ENCODE data around the gene PPP2R1B.

PPP2R1B gene

GRCh38 chr11:111707039-111707690 is 59.0 kb downstream of the PPP2R1B start:
- Histone ChIP-seq H3K9ac (ENCODE audit: low read depth, low read length) (no peak overlapping the region), H3K4me1 (ENCODE audit: control insufficient read depth, insufficient read depth, low read length) (no peaks in the 10 kb centered on the region), H3K27ac (ENCODE audit: low read depth, low read length) (no peak overlapping the region), H3K9me3 (ENCODE audit: control insufficient read depth, insufficient read depth, low read length) (no peaks in the 10 kb centered on the region), H3K27me3 (ENCODE audit: control insufficient read depth, insufficient read depth, low read length) (no peaks in the 10 kb centered on the region), H3K4me3 (ENCODE audit: low read depth, low read length) (no peak overlapping the region), H3K36me3 (ENCODE audit: control insufficient read depth, insufficient read depth, low read length) (peaks cover 14% of the 10 kb centered on the region; the same call in 1 of the 2 replicates)

- Histone ChIP-seq H3K36me3 (ENCODE audit: control insufficient read depth, insufficient read depth, low read length) (peaks cover 11% of the 10 kb centered on the region; the same call in 1 of the 2 replicates), H3K9me3 (ENCODE audit: control insufficient read depth, insufficient read depth, low read length) (no peaks in the 10 kb centered on the region), H3K4me1 (ENCODE audit: control insufficient read depth, insufficient read depth, low read length) (peaks cover 7% of the 10 kb centered on the region; the same call in 1 of the 2 replicates), H3K4me3 (ENCODE audit: low read depth, low read length) (no peak overlapping the region), H3K27ac (ENCODE audit: low read depth, low read length) (no peak overlapping the region), H3K9ac (ENCODE audit: low read depth, low read length) (no peak overlapping the region), H3K27me3 (ENCODE audit: control insufficient read depth, insufficient read depth, low read length) (no peaks in the 10 kb centered on the region)
Observed at GRCh38 chr11:111703576-111703975, 62.6 kb downstream of the PPP2R1B start.

GRCh38 chr11:111702623-111703022 is 63.6 kb downstream of the PPP2R1B start:
- Histone ChIP-seq H3K9ac (ENCODE audit: low read depth, low read length) (no peak overlapping the region), H3K4me1 (ENCODE audit: control insufficient read depth, insufficient read depth, low read length) (peaks cover 7% of the 10 kb centered on the region; the same call in 1 of the 2 replicates), H3K4me3 (ENCODE audit: low read depth, low read length) (no peak overlapping the region), H3K9me3 (ENCODE audit: control insufficient read depth, insufficient read depth, low read length) (no peaks in the 10 kb centered on the region), H3K36me3 (ENCODE audit: control insufficient read depth, insufficient read depth, low read length) (peaks cover 11% of the 10 kb centered on the region; the same call in 1 of the 2 replicates), H3K27ac (ENCODE audit: low read depth, low read length) (no peak overlapping the region), H3K27me3 (ENCODE audit: control insufficient read depth, insufficient read depth, low read length) (no peaks in the 10 kb centered on the region)

- no peak overlapping the region for H3K27ac ChIP-seq (ENCODE audit: low read depth, low read length)
- no peak overlapping the region for H3K4me3 ChIP-seq (ENCODE audit: low read depth, low read length)
- H3K36me3 ChIP-seq (ENCODE audit: control insufficient read depth, insufficient read depth, low read length): peaks cover 5% of the 10 kb centered on the region; the same call in 1 of the 2 replicates
- no peak overlapping the region for H3K9ac ChIP-seq (ENCODE audit: low read depth, low read length)
- no peaks in the 10 kb centered on the region for H3K27me3 ChIP-seq (ENCODE audit: control insufficient read depth, insufficient read depth, low read length)
- peaks cover 7% of the 10 kb centered on the region; the same call in 1 of the 2 replicates for H3K4me1 ChIP-seq (ENCODE audit: control insufficient read depth, insufficient read depth, low read length)
- H3K9me3 ChIP-seq (ENCODE audit: control insufficient read depth, insufficient read depth, low read length): no peaks in the 10 kb centered on the region
Observed at GRCh38 chr11:111700162-111700561, 66.0 kb downstream of the PPP2R1B start.

GRCh38 chr11:111699579-111700156 is 66.5 kb downstream of the PPP2R1B start:
- Histone ChIP-seq H3K4me3 (ENCODE audit: low read depth, low read length) (no peak overlapping the region), H3K27ac (ENCODE audit: low read depth, low read length) (no peak overlapping the region), H3K9ac (ENCODE audit: low read depth, low read length) (no peak overlapping the region), H3K27me3 (ENCODE audit: control insufficient read depth, insufficient read depth, low read length) (no peaks in the 10 kb centered on the region), H3K9me3 (ENCODE audit: control insufficient read depth, insufficient read depth, low read length) (no peaks in the 10 kb centered on the region), H3K36me3 (ENCODE audit: control insufficient read depth, insufficient read depth, low read length) (peaks cover under 1% of the 10 kb centered on the region; the same call in 1 of the 2 replicates), H3K4me1 (ENCODE audit: control insufficient read depth, insufficient read depth, low read length) (peaks cover 10% of the 10 kb centered on the region; the same call in 1 of the 2 replicates)

GRCh38 chr11:111698852-111699559 is 67.2 kb downstream of the PPP2R1B start:
- Histone ChIP-seq H3K27me3 (ENCODE audit: control insufficient read depth, insufficient read depth, low read length) (no peaks in the 10 kb centered on the region), H3K4me1 (ENCODE audit: control insufficient read depth, insufficient read depth, low read length) (peaks cover 12% of the 10 kb centered on the region; the same call in 1 of the 2 replicates), H3K36me3 (ENCODE audit: control insufficient read depth, insufficient read depth, low read length) (no peaks in the 10 kb centered on the region; the same call in 1 of the 2 replicates), H3K9me3 (ENCODE audit: control insufficient read depth, insufficient read depth, low read length) (no peaks in the 10 kb centered on the region), H3K9ac (ENCODE audit: low read depth, low read length) (no peak overlapping the region), H3K4me3 (ENCODE audit: low read depth, low read length) (no peak overlapping the region), H3K27ac (ENCODE audit: low read depth, low read length) (no peak overlapping the region)

GRCh38 chr11:111697933-111698371 is 68.2 kb downstream of the PPP2R1B start:
- no peaks in the 10 kb centered on the region for H3K27me3 ChIP-seq (ENCODE audit: control insufficient read depth, insufficient read depth, low read length)
- H3K4me1 ChIP-seq (ENCODE audit: control insufficient read depth, insufficient read depth, low read length): peaks cover 15% of the 10 kb centered on the region; the same call in 1 of the 2 replicates
- H3K9me3 ChIP-seq (ENCODE audit: control insufficient read depth, insufficient read depth, low read length): no peaks in the 10 kb centered on the region
- no peak overlapping the region for H3K27ac ChIP-seq (ENCODE audit: low read depth, low read length)
- no peaks in the 10 kb centered on the region; the same call in 1 of the 2 replicates for H3K36me3 ChIP-seq (ENCODE audit: control insufficient read depth, insufficient read depth, low read length)
- H3K9ac ChIP-seq (ENCODE audit: low read depth, low read length): no peak overlapping the region
- no peak overlapping the region for H3K4me3 ChIP-seq (ENCODE audit: low read depth, low read length)

GRCh38 chr11:111696556-111696955 is 69.6 kb downstream of the PPP2R1B start:
- no peaks in the 10 kb centered on the region for H3K9me3 ChIP-seq (ENCODE audit: control insufficient read depth, insufficient read depth, low read length)
- H3K9ac ChIP-seq (ENCODE audit: low read depth, low read length): no peak overlapping the region
- no peak overlapping the region for H3K27ac ChIP-seq (ENCODE audit: low read depth, low read length)
- no peak overlapping the region for H3K4me3 ChIP-seq (ENCODE audit: low read depth, low read length)
- H3K27me3 ChIP-seq (ENCODE audit: control insufficient read depth, insufficient read depth, low read length): no peaks in the 10 kb centered on the region
- peaks cover 15% of the 10 kb centered on the region; the same call in 1 of the 2 replicates for H3K4me1 ChIP-seq (ENCODE audit: control insufficient read depth, insufficient read depth, low read length)
- no peaks in the 10 kb centered on the region for H3K36me3 ChIP-seq (ENCODE audit: control insufficient read depth, insufficient read depth, low read length)

- no peak overlapping the region for H3K27ac ChIP-seq (ENCODE audit: low read depth, low read length)
- no peak overlapping the region for H3K9ac ChIP-seq (ENCODE audit: low read depth, low read length)
- H3K4me1 ChIP-seq (ENCODE audit: control insufficient read depth, insufficient read depth, low read length): peaks cover 11% of the 10 kb centered on the region; the same call in 1 of the 2 replicates
- no peaks in the 10 kb centered on the region for H3K27me3 ChIP-seq (ENCODE audit: control insufficient read depth, insufficient read depth, low read length)
- no peaks in the 10 kb centered on the region for H3K36me3 ChIP-seq (ENCODE audit: control insufficient read depth, insufficient read depth, low read length)
- H3K4me3 ChIP-seq (ENCODE audit: low read depth, low read length): no peak overlapping the region
- no peaks in the 10 kb centered on the region for H3K9me3 ChIP-seq (ENCODE audit: control insufficient read depth, insufficient read depth, low read length)
Observed at GRCh38 chr11:111694851-111695250, 71.3 kb downstream of the PPP2R1B start.

- Histone ChIP-seq H3K9ac (ENCODE audit: low read depth, low read length) (no peak overlapping the region), H3K36me3 (ENCODE audit: control insufficient read depth, insufficient read depth, low read length) (peaks cover 8% of the 10 kb centered on the region), H3K27ac (ENCODE audit: low read depth, low read length) (no peak overlapping the region), H3K9me3 (ENCODE audit: control insufficient read depth, insufficient read depth, low read length) (no peaks in the 10 kb centered on the region), H3K4me1 (ENCODE audit: control insufficient read depth, insufficient read depth, low read length) (peaks cover 8% of the 10 kb centered on the region; the same call in 1 of the 2 replicates), H3K4me3 (ENCODE audit: low read depth, low read length) (no peak overlapping the region), H3K27me3 (ENCODE audit: control insufficient read depth, insufficient read depth, low read length) (no peaks in the 10 kb centered on the region)
Observed at GRCh38 chr11:111693224-111693937, 72.8 kb downstream of the PPP2R1B start.
